ENCODE results near the gene ACVR1B.

ACVR1B gene

GRCh38 chr12:51992246-51992645, 40.7 kb downstream of the ACVR1B start:
- no peaks in the 10 kb centered on the region for H3K36me3 ChIP-seq (replicated peaks; ENCODE audit: insufficient read depth, low read length)
- H3K4me3 ChIP-seq (ENCODE audit: low read length) = no peak overlapping the region
- no peaks in the 10 kb centered on the region for H3K27me3 ChIP-seq (replicated peaks; ENCODE audit: insufficient read depth, low read length)
- no peaks in the 10 kb centered on the region for H3K9me3 ChIP-seq (replicated peaks; ENCODE audit: insufficient read depth, low read length)
- H3F3A ChIP-seq (ENCODE audit: insufficient read depth, low read length) = no peaks in the 10 kb centered on the region
- no peaks in the 10 kb centered on the region for H4K20me1 ChIP-seq (ENCODE audit: insufficient read depth, low read length)
- no peak overlapping the region for H3K27ac ChIP-seq (ENCODE audit: low read length)
- no peaks in the 10 kb centered on the region for H3K4me1 ChIP-seq (ENCODE audit: low read length)
- DNase-seq = no peak
- H3K9ac ChIP-seq (ENCODE audit: low read length) = no peak overlapping the region
- no peak overlapping the region for H3K4me2 ChIP-seq (ENCODE audit: low read depth, low read length)
- H3K79me2 ChIP-seq (ENCODE audit: low read length) = no peaks in the 10 kb centered on the region
- no peaks in the 10 kb centered on the region for H3K9me2 ChIP-seq (replicated peaks; ENCODE audit: insufficient read depth, low read length)
- no peak overlapping the region for H2AFZ ChIP-seq (ENCODE audit: low read length)
- no peak for TF ChIP-seq EZH2phosphoT487 (IDR thresholded peaks at IDR 0.05; ENCODE audit: low read length)
- TF ChIP-seq, protein P1, sequence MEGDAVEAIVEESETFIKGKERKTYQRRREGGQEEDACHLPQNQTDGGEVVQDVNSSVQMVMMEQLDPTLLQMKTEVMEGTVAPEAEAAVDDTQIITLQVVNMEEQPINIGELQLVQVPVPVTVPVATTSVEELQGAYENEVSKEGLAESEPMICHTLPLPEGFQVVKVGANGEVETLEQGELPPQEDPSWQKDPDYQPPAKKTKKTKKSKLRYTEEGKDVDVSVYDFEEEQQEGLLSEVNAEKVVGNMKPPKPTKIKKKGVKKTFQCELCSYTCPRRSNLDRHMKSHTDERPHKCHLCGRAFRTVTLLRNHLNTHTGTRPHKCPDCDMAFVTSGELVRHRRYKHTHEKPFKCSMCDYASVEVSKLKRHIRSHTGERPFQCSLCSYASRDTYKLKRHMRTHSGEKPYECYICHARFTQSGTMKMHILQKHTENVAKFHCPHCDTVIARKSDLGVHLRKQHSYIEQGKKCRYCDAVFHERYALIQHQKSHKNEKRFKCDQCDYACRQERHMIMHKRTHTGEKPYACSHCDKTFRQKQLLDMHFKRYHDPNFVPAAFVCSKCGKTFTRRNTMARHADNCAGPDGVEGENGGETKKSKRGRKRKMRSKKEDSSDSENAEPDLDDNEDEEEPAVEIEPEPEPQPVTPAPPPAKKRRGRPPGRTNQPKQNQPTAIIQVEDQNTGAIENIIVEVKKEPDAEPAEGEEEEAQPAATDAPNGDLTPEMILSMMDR (IDR thresholded peaks at IDR 0.05; ENCODE audit: low read length) = no peak
- no peak for TF ChIP-seq EZH2 (optimal IDR thresholded peaks at IDR 0.05; ENCODE audit: low read depth, low read length)

DNA sequence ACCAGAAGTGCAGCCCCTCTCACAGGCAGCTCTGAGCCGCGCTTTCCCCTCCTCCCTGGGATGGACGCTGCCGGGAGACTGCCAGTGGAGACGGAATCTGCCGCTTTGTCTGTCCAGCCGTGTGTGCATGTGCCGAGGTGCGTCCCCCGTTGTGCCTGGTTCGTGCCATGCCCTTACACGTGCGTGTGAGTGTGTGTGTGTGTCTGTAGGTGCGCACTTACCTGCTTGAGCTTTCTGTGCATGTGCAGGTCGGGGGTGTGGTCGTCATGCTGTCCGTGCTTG, 43.0 kb downstream of the ACVR1B start:
- Histone ChIP-seq H3K4me2 (ENCODE audit: low read depth, low read length) (no peak overlapping the region), H2AFZ (ENCODE audit: low read length) (no peak overlapping the region), H4K20me1 (ENCODE audit: insufficient read depth, low read length) (no peaks in the 10 kb centered on the region), H3K27me3 (replicated peaks; ENCODE audit: insufficient read depth, low read length) (no peaks in the 10 kb centered on the region), H3F3A (ENCODE audit: insufficient read depth, low read length) (no peaks in the 10 kb centered on the region), H3K9me3 (replicated peaks; ENCODE audit: insufficient read depth, low read length) (no peaks in the 10 kb centered on the region), H3K27ac (ENCODE audit: low read length) (no peak overlapping the region), H3K9ac (ENCODE audit: low read length) (no peak overlapping the region), H3K79me2 (ENCODE audit: low read length) (no peaks in the 10 kb centered on the region), H3K9me2 (replicated peaks; ENCODE audit: insufficient read depth, low read length) (no peaks in the 10 kb centered on the region), H3K4me3 (ENCODE audit: low read length) (no peak overlapping the region), H3K36me3 (replicated peaks; ENCODE audit: insufficient read depth, low read length) (no peaks in the 10 kb centered on the region), H3K4me1 (ENCODE audit: low read length) (no peaks in the 10 kb centered on the region)
- no peak for DNase-seq
- TF ChIP-seq, protein P1 (IDR thresholded peaks at IDR 0.05; ENCODE audit: low read length) = no peak
- no peak for TF ChIP-seq EZH2phosphoT487 (IDR thresholded peaks at IDR 0.05; ENCODE audit: low read length)

GRCh38 chr12:51994959-51995358, 43.5 kb downstream of the ACVR1B start:
- Histone ChIP-seq H3F3A (ENCODE audit: insufficient read depth, low read length) (no peaks in the 10 kb centered on the region), H3K9me2 (replicated peaks; ENCODE audit: insufficient read depth, low read length) (no peaks in the 10 kb centered on the region), H3K9ac (ENCODE audit: low read length) (no peak overlapping the region), H3K4me1 (ENCODE audit: low read length) (no peaks in the 10 kb centered on the region), H3K9me3 (replicated peaks; ENCODE audit: insufficient read depth, low read length) (no peaks in the 10 kb centered on the region), H3K4me3 (ENCODE audit: low read length) (no peak overlapping the region), H2AFZ (ENCODE audit: low read length) (no peak overlapping the region), H3K4me2 (ENCODE audit: low read depth, low read length) (no peak overlapping the region), H3K27ac (ENCODE audit: low read length) (no peak overlapping the region), H3K36me3 (replicated peaks; ENCODE audit: insufficient read depth, low read length) (no peaks in the 10 kb centered on the region), H3K79me2 (ENCODE audit: low read length) (no peaks in the 10 kb centered on the region), H3K27me3 (replicated peaks; ENCODE audit: insufficient read depth, low read length) (no peaks in the 10 kb centered on the region), H4K20me1 (ENCODE audit: insufficient read depth, low read length) (no peaks in the 10 kb centered on the region)
- no peak for DNase-seq
- TF ChIP-seq EZH2phosphoT487 (IDR thresholded peaks at IDR 0.05; ENCODE audit: low read length) (no peak), EZH2 (optimal IDR thresholded peaks at IDR 0.05; ENCODE audit: low read depth, low read length) (no peak)
- TF ChIP-seq, protein P1 (IDR thresholded peaks at IDR 0.05; ENCODE audit: low read length) = no peak

- no peaks in the 10 kb centered on the region for H3F3A ChIP-seq (ENCODE audit: insufficient read depth, low read length)
- no peaks in the 10 kb centered on the region for H3K36me3 ChIP-seq (replicated peaks; ENCODE audit: insufficient read depth, low read length)
- H3K4me2 ChIP-seq (ENCODE audit: low read depth, low read length) = no peak overlapping the region
- no peaks in the 10 kb centered on the region for H3K27me3 ChIP-seq (replicated peaks; ENCODE audit: insufficient read depth, low read length)
- H3K9me3 ChIP-seq (replicated peaks; ENCODE audit: insufficient read depth, low read length) = no peaks in the 10 kb centered on the region
- DNase-seq = no peak
- H3K9me2 ChIP-seq (replicated peaks; ENCODE audit: insufficient read depth, low read length) = no peaks in the 10 kb centered on the region
- TF ChIP-seq EZH2 (optimal IDR thresholded peaks at IDR 0.05; ENCODE audit: low read depth, low read length) = no peak
- no peak for TF ChIP-seq EZH2phosphoT487 (IDR thresholded peaks at IDR 0.05; ENCODE audit: low read length)
- TF ChIP-seq, protein P1 (IDR thresholded peaks at IDR 0.05; ENCODE audit: low read length) = no peak
- no peaks in the 10 kb centered on the region for H3K4me1 ChIP-seq (ENCODE audit: low read length)
- H2AFZ ChIP-seq (ENCODE audit: low read length) = no peak overlapping the region
- H3K4me3 ChIP-seq (ENCODE audit: low read length) = no peak overlapping the region
- H3K79me2 ChIP-seq (ENCODE audit: low read length) = no peaks in the 10 kb centered on the region
- H3K27ac ChIP-seq (ENCODE audit: low read length) = no peak overlapping the region
- no peak overlapping the region for H3K9ac ChIP-seq (ENCODE audit: low read length)
- no peaks in the 10 kb centered on the region for H4K20me1 ChIP-seq (ENCODE audit: insufficient read depth, low read length)
These were observed 45.6 kb downstream of the ACVR1B start for GRCh38 chr12:51997136-51997535.

All from MM.1S (cell line).